ENCODE measurements around the gene LAMTOR1.
"Not testable (repeated sequence)": the region's sequence is repeated elsewhere in the genome, so short reads cannot be mapped to it uniquely, and the experiment has no call there.

LAMTOR1 gene

GRCh38 chr11:72102946-72103753, at the start of gene LAMTOR1:
TSS of gene LAMTOR1 (minus strand) at chr11:72103297. CDS start at chr11:72103224, 73 bp downstream.
- peak; percentile 94 for DNase-seq (ENCODE audit: low read depth)

GRCh38 chr11:72150882-72151281, 47.8 kb upstream of the LAMTOR1 start:
- no peak for DNase-seq (ENCODE audit: low read depth)

GRCh38 chr11:72146625-72147024, 43.5 kb upstream of the LAMTOR1 start:
- no peak for DNase-seq (ENCODE audit: low read depth)

GRCh38 chr11:72144807-72145565, 41.9 kb upstream of the LAMTOR1 start:
- no peak for DNase-seq (ENCODE audit: low read depth)

GRCh38 chr11:72142543-72142942, 39.4 kb upstream of the LAMTOR1 start:
- DNase-seq (ENCODE audit: low read depth): not testable (repeated sequence)

- DNase-seq (ENCODE audit: low read depth): not testable (repeated sequence)
Measured at GRCh38 chr11:72142086-72142485, 39.0 kb upstream of the LAMTOR1 start.

GRCh38 chr11:72141066-72141465, 38.0 kb upstream of the LAMTOR1 start:
- no peak for DNase-seq (ENCODE audit: low read depth)

GRCh38 chr11:72140661-72141060, 37.6 kb upstream of the LAMTOR1 start:
- no peak for DNase-seq (ENCODE audit: low read depth)

- no peak for DNase-seq (ENCODE audit: low read depth)
Measured at GRCh38 chr11:72139500-72139899, 36.4 kb upstream of the LAMTOR1 start.

- DNase-seq (ENCODE audit: low read depth): no peak
Measured at GRCh38 chr11:72138821-72139390, 35.8 kb upstream of the LAMTOR1 start.

- no peak for DNase-seq (ENCODE audit: low read depth)
Measured at GRCh38 chr11:72136684-72137262, 33.7 kb upstream of the LAMTOR1 start.

GRCh38 chr11:72135891-72136683, 33.0 kb upstream of the LAMTOR1 start:
- no peak for DNase-seq (ENCODE audit: low read depth)

GRCh38 chr11:72135473-72135872, 32.4 kb upstream of the LAMTOR1 start, which contains the start of gene FOLR3:
TSS of gene FOLR3 (plus strand) at chr11:72135725. CDS start at chr11:72135953, 228 bp downstream.
- DNase-seq (ENCODE audit: low read depth): not testable (repeated sequence)

GRCh38 chr11:72132646-72133045, 29.5 kb upstream of the LAMTOR1 start:
- no peak for DNase-seq (ENCODE audit: low read depth)

GRCh38 chr11:72129381-72129780, 26.3 kb upstream of the LAMTOR1 start:
- DNase-seq (ENCODE audit: low read depth): no peak

- no peak for DNase-seq (ENCODE audit: low read depth)
Measured at GRCh38 chr11:72127923-72128322, 24.8 kb upstream of the LAMTOR1 start.

- DNase-seq (ENCODE audit: low read depth): no peak
Measured at GRCh38 chr11:72125956-72126355, 22.9 kb upstream of the LAMTOR1 start.

- DNase-seq (ENCODE audit: low read depth): no peak
Measured at GRCh38 chr11:72124046-72124445, 20.9 kb upstream of the LAMTOR1 start.

GRCh38 chr11:72123117-72123653, 20.1 kb upstream of the LAMTOR1 start:
- DNase-seq (ENCODE audit: low read depth): no peak

GRCh38 chr11:72122607-72123006, 19.5 kb upstream of the LAMTOR1 start:
- no peak for DNase-seq (ENCODE audit: low read depth)

GRCh38 chr11:72120930-72121329, 17.8 kb upstream of the LAMTOR1 start:
- DNase-seq (ENCODE audit: low read depth): no peak

All from T-helper 22 cell (primary cell).